Activated CD4-positive, alpha-beta T cell treated with anti-CD3 and anti-CD28 coated beads, Interleukin-2, amount 10 ng/mL, durations not matched to agents 7 days and 5 days (primary cell): ENCODE measurements around the gene MLLT11. TPM values are rescaled to one million over a fixed set of nuclear protein-coding genes. Genes with fewer than 3 reads are reported as not detected.

ENCODE experiments used
- CTCF ChIA-PET: fragments of 350-600 bp; sonication (Branson Sonifier 250); formaldehyde crosslinking; loops from one replicate; lab custom pipeline; 2021; ENCODE audit warnings: antibody characterized with exemption; lab: Charles Lee
- POLR2A ChIA-PET: fragments of 350-600 bp; sonication (Branson Sonifier 250); formaldehyde crosslinking; loops from one replicate; lab custom pipeline; 2021; ENCODE audit warnings: antibody characterized with exemption; lab: Charles Lee
- DNase-seq: peaks from one replicate; pipeline ENCODE4 v3.0.0-alpha.2; 2020
- H3K27ac Mint-ChIP-seq: one replicate; pipeline ENCODE4 v1.8.0; 2021; ENCODE audit warnings: mild to moderate bottlenecking, moderate library complexity, mixed read lengths
- H3K27me3 Mint-ChIP-seq: one replicate; pipeline ENCODE4 v1.8.0; 2021; ENCODE audit warnings: mixed read lengths
- H3K36me3 Mint-ChIP-seq: one replicate; pipeline ENCODE4 v1.8.0; 2021; ENCODE audit warnings: low read depth, mixed read lengths
- H3K4me1 Mint-ChIP-seq: one replicate; pipeline ENCODE4 v1.8.0; 2021; ENCODE audit warnings: mixed read lengths
- H3K4me3 Mint-ChIP-seq: one replicate; pipeline ENCODE4 v1.8.0; 2021; ENCODE audit warnings: mild to moderate bottlenecking, moderate library complexity, mixed read lengths
- H3K9me3 Mint-ChIP-seq: one replicate; pipeline ENCODE4 v1.8.0; 2021; ENCODE audit warnings: mixed read lengths
- total RNA-seq, 2 experiments: library from RNA; stranded (reverse); gene quantifications; one replicate each; pipeline ENCODE4 v1.2.3, GENCODE V29; 2021

Gene MLLT11
- total RNA-seq, 2 experiments from 2014 or later = 3.6 to 4.7 TPM

GRCh38 chr1:151043163-151043562, 17.0 kb upstream of the MLLT11 start:
- DNase-seq = peak; percentile 18
- Mint-ChIP-seq H3K27me3 (no peaks in the 10 kb centered on the region), H3K36me3 (peaks cover 1% of the 10 kb centered on the region), H3K9me3 (no peaks in the 10 kb centered on the region), H3K27ac (no peak overlapping the region), H3K4me3 (no peak overlapping the region), H3K4me1 (peaks cover 28% of the 10 kb centered on the region)
- CTCF ChIA-PET = interaction anchor here (0.5 to 1.2 kb wide), 7 partner anchors 13 to 241 kb away, joined by 3 to 7 read pairs (median 3); partner anchors contain the start of genes CDC42SE1, GABPB2 and MLLT11
- POLR2A ChIA-PET = interaction anchor here (0.5 kb wide), 1 partner anchor 227 kb away, joined by 3 read pairs; no protein-coding TSS in a partner anchor

DNA sequence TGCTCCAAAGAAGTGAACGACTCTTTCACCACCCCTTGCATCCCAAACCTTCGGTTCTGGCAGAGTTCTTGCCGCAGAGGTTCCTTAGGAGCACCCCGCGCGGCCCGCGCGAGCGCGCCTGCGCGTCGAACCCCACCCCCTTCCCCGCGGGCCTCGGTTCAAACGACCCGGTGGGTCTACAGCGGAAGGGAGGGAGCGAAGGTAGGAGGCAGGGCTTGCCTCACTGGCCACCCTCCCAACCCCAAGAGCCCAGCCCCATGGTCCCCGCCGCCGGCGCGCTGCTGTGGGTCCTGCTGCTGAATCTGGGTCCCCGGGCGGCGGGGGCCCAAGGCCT, 12.6 kb upstream of the MLLT11 start, which contains the start of gene C1orf56:
C1orf56 (plus strand) TSS at position 161 of the 334 bp plus-strand sequence; CDS start at position 258, 97 bp downstream.
- peaks cover 20% of the 10 kb centered on the region for H3K36me3 Mint-ChIP-seq
- no peaks in the 10 kb centered on the region for H3K27me3 Mint-ChIP-seq
- peak within 1 kb of the TSS; percentile 84 for H3K27ac Mint-ChIP-seq
- peak; percentile 57 for DNase-seq
- CTCF ChIA-PET = interaction anchor here (0.6 to 2.1 kb wide), 12 partner anchors 8 to 94 kb away, joined by 3 to 9 read pairs (median 3); partner anchors contain the start of genes BNIPL, CDC42SE1, GABPB2 and MLLT11
- peak within 1 kb of the TSS; percentile 80 for H3K4me3 Mint-ChIP-seq
- H3K9me3 Mint-ChIP-seq = no peaks in the 10 kb centered on the region
- peaks cover 55% of the 10 kb centered on the region for H3K4me1 Mint-ChIP-seq
- POLR2A ChIA-PET = no interaction called here

DNA sequence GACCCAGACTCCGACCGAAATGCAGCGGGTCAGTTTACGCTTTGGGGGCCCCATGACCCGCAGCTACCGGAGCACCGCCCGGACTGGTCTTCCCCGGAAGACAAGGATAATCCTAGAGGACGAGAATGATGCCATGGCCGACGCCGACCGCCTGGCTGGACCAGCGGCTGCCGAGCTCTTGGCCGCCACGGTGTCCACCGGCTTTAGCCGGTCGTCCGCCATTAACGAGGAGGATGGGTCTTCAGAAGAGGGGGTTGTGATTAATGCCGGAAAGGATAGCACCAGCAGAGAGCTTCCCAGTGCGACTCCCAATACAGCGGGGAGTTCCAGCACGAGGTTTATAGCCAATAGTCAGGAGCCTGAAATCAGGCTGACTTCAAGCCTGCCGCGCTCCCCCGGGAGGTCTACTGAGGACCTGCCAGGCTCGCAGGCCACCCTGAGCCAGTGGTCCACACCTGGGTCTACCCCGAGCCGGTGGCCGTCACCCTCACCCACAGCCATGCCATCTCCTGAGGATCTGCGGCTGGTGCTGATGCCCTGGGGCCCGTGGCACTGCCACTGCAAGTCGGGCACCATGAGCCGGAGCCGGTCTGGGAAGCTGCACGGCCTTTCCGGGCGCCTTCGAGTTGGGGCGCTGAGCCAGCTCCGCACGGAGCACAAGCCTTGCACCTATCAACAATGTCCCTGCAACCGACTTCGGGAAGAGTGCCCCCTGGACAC, 12.1 kb upstream of the MLLT11 start:
- Mint-ChIP-seq H3K27ac (peak overlapping the region; percentile 84), H3K27me3 (no peaks in the 10 kb centered on the region), H3K4me1 (peaks cover 56% of the 10 kb centered on the region), H3K36me3 (peaks cover 23% of the 10 kb centered on the region), H3K9me3 (no peaks in the 10 kb centered on the region), H3K4me3 (peak overlapping the region; percentile 80)
- POLR2A ChIA-PET = no interaction called here
- DNase-seq = peak; percentile 63
- CTCF ChIA-PET = interaction anchor here (0.9 to 2.2 kb wide), 11 partner anchors 9 to 94 kb away, joined by 3 to 13 read pairs (median 3); partner anchors contain the start of genes BNIPL, CDC42SE1, GABPB2 and MLLT11

DNA sequence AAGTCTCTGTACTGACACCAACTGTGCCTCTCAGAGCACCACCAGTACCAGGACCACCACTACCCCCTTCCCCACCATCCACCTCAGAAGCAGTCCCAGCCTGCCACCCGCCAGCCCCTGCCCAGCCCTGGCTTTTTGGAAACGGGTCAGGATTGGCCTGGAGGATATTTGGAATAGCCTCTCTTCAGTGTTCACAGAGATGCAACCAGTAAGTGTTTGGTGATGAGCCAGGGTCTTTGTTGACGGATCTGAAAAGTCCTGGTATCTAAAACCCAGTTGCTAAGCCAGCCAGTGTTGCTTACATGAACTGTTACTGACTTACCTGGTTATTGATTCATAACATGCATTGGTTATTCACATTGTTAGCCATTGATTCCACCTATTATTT, 11.6 kb upstream of the MLLT11 start:
- H3K9me3 Mint-ChIP-seq = no peaks in the 10 kb centered on the region
- H3K36me3 Mint-ChIP-seq = peaks cover 29% of the 10 kb centered on the region
- H3K27me3 Mint-ChIP-seq = no peaks in the 10 kb centered on the region
- H3K4me3 Mint-ChIP-seq = peak overlapping the region; percentile 80
- peak overlapping the region; percentile 84 for H3K27ac Mint-ChIP-seq
- no peak for DNase-seq
- CTCF ChIA-PET = interaction anchor here (1.3 to 2.2 kb wide), 6 partner anchors 9 to 39 kb away, joined by 3 to 13 read pairs (median 3); partner anchors contain the start of genes GABPB2 and MLLT11
- H3K4me1 Mint-ChIP-seq = peaks cover 53% of the 10 kb centered on the region
- POLR2A ChIA-PET = interaction anchor here (0.6 kb wide), 1 partner anchor 123 kb away, joined by 4 read pairs; no protein-coding TSS in a partner anchor

- H3K4me1 Mint-ChIP-seq = peaks cover 58% of the 10 kb centered on the region
- CTCF ChIA-PET = interaction anchor here (0.7 to 2.6 kb wide), 5 partner anchors 8 to 25 kb away, joined by 4 to 13 read pairs (median 6); partner anchors contain the start of genes CDC42SE1 and MLLT11
- DNase-seq = no peak
- peak overlapping the region; percentile 71 for H3K27ac Mint-ChIP-seq
- no peaks in the 10 kb centered on the region for H3K27me3 Mint-ChIP-seq
- POLR2A ChIA-PET = interaction anchor here (0.7 kb wide), 1 partner anchor 262 kb away, joined by 12 read pairs; no protein-coding TSS in a partner anchor
- H3K9me3 Mint-ChIP-seq = no peaks in the 10 kb centered on the region
- peaks cover 34% of the 10 kb centered on the region for H3K36me3 Mint-ChIP-seq
- no peak overlapping the region for H3K4me3 Mint-ChIP-seq
Observed at GRCh38 chr1:151049458-151049857, 10.7 kb upstream of the MLLT11 start.

DNA sequence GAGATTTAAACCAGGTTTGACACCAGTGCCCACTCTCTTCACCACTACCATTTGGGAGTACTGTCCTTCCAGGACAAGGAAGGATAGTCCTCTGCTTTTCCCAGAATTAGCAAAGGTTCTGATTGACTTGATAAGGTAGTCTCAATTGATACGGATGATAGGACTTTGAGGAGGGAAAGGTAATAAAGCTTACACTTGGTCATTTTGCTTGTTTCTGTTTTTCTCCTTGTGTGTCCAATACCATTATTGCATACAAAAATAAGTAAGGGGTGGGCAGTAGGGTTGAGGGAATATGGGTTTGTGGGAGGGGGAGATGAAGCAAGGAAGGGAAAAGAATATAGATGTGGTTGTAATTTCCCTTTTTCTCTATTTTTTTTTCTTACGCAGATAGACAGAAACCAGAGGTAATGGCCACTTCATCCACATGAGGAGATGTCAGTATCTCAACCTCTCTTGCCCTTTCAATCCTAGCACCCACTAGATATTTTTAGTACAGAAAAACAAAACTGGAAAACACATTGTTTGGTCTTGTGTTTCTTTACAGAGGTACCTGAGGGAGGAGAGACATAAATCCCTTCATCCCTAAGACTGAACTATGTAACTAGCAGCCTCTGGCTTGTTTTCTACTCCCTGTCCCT, 10.0 kb upstream of the MLLT11 start:
- no peak overlapping the region for H3K4me3 Mint-ChIP-seq
- peaks cover 66% of the 10 kb centered on the region for H3K4me1 Mint-ChIP-seq
- no peak for DNase-seq
- H3K27me3 Mint-ChIP-seq = no peaks in the 10 kb centered on the region
- POLR2A ChIA-PET = interaction anchor here (0.7 kb wide), 1 partner anchor 262 kb away, joined by 12 read pairs; no protein-coding TSS in a partner anchor
- peaks cover 42% of the 10 kb centered on the region for H3K36me3 Mint-ChIP-seq
- H3K9me3 Mint-ChIP-seq = no peaks in the 10 kb centered on the region
- H3K27ac Mint-ChIP-seq = no peak overlapping the region
- CTCF ChIA-PET = interaction anchor here (1.1 to 2.6 kb wide), 5 partner anchors 7 to 24 kb away, joined by 4 to 13 read pairs (median 6); partner anchors contain the start of genes CDC42SE1, GABPB2 and MLLT11

DNA sequence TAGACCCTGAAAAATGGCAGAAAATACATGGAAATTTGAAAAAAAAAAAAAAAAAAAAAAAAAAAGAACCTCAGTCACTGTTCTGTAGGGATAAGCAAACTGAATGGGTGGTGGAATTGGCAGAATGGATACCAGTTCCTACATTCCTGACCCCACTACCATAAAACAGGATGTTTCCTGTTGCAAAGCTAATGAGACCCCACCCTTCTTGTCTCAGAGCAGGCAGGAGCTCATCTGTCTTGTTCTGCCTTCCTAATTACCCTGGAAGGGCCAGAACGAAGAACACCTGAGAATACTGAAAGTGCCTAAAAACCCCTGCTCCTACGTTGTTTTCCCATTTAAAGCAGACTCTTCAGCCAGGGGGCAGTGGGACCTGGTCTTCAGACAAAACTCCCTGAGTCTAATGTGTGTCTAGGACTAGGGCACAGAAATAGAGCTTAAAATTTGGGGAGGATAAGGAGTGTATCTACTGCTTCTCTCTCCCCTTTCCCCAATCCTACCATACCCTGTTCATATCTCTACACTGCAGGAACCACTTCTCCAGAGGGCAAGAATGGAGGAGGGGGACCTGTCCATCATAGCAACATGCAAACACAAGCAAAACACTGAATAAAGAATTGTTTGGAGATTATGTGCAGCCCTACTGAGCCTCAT, 8.7 kb upstream of the MLLT11 start:
- Mint-ChIP-seq H3K4me3 (no peak overlapping the region), H3K27ac (no peak overlapping the region), H3K27me3 (no peaks in the 10 kb centered on the region), H3K36me3 (peaks cover 55% of the 10 kb centered on the region), H3K4me1 (peaks cover 75% of the 10 kb centered on the region), H3K9me3 (no peaks in the 10 kb centered on the region)
- no peak for DNase-seq
- ChIA-PET CTCF (interaction anchor here (1.0 to 2.6 kb wide), 5 partner anchors 9 to 69 kb away, joined by 4 to 13 read pairs (median 5); partner anchors contain the start of genes ANXA9, CDC42SE1, GABPB2 and MLLT11), POLR2A (no interaction called here)

DNA sequence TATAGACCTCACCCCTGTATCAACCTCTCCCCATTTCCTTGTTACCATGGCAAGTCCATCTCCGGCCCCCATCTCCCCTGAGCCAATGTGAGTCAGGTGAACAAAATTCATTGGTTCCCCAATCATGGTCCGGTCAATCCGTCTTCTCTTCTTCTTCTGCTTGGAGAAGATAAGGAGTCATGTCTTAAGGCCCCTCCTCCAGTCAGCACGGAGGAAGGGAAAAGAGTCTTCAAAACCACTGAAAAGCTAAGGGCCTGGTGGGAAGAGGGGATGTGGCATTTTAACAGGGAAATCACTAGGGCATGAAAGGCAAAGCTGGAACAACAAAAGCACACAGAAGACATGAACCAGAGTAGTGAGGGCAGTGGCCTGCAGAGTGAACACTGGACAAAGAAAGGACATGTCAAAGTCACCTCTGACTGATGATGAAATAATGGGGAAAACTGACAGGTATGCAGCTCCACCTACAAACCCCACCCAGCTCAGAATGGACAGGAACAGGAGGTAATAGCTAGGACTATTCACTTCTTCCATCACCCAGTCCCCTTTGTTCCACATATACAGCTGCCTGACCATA, 5.1 kb upstream of the MLLT11 start:
- Mint-ChIP-seq H3K36me3 (peaks cover 78% of the 10 kb centered on the region), H3K9me3 (no peaks in the 10 kb centered on the region), H3K27ac (peak overlapping the region; percentile 96), H3K4me1 (peaks cover 58% of the 10 kb centered on the region), H3K4me3 (peak overlapping the region; percentile 99), H3K27me3 (no peaks in the 10 kb centered on the region)
- ChIA-PET CTCF (interaction anchor here (1.0 to 1.5 kb wide), 4 partner anchors 12 to 30 kb away, joined by 3 to 8 read pairs (median 5); partner anchors contain the start of gene GABPB2), POLR2A (no interaction called here)
- DNase-seq = no peak

DNA sequence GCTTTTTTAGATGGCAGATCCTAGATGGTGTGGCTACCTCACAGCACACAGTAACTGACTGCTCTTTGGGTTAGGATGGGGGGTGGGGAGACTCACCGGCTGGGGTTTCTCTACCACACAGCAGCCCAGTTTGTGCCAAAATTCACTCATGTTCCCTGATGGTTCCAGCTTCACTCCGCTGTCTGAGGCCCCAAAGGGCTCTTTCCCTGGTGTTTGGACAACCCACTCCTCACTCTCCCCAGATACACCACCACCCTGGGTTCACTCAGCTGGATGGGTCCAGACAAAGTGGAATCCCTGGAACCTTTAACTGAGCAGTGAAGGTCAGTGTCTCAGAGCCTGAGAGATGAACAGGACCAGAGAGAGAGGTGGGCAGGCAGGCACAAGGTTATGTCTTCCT, 4.6 kb upstream of the MLLT11 start:
- no peak for DNase-seq
- Mint-ChIP-seq H3K27ac (peak overlapping the region; percentile 96), H3K27me3 (no peaks in the 10 kb centered on the region), H3K9me3 (no peaks in the 10 kb centered on the region), H3K4me1 (peaks cover 63% of the 10 kb centered on the region), H3K36me3 (peaks cover 77% of the 10 kb centered on the region), H3K4me3 (peak overlapping the region; percentile 99)
- ChIA-PET CTCF (interaction anchor here (0.6 to 1.5 kb wide), 5 partner anchors 12 to 284 kb away, joined by 3 to 8 read pairs (median 5); partner anchors contain the start of gene GABPB2), POLR2A (no interaction called here)

- Mint-ChIP-seq H3K4me1 (peaks cover 65% of the 10 kb centered on the region), H3K9me3 (no peaks in the 10 kb centered on the region), H3K27ac (peak overlapping the region; percentile 96), H3K4me3 (peak overlapping the region; percentile 99), H3K27me3 (no peaks in the 10 kb centered on the region), H3K36me3 (peaks cover 74% of the 10 kb centered on the region)
- ChIA-PET POLR2A (no interaction called here), CTCF (interaction anchor here (0.6 to 2.4 kb wide), 5 partner anchors 7 to 283 kb away, joined by 3 to 14 read pairs (median 8); partner anchors contain the start of gene GABPB2)
- peak; percentile 66 for DNase-seq
Observed at GRCh38 chr1:151056149-151056548, 4.0 kb upstream of the MLLT11 start.

- Mint-ChIP-seq H3K27me3 (no peaks in the 10 kb centered on the region), H3K4me1 (peaks cover 59% of the 10 kb centered on the region), H3K4me3 (peak overlapping the region; percentile 99), H3K27ac (peak overlapping the region; percentile 96), H3K9me3 (no peaks in the 10 kb centered on the region), H3K36me3 (peaks cover 51% of the 10 kb centered on the region)
- peak; percentile 19 for DNase-seq
- ChIA-PET CTCF (interaction anchor here (0.6 to 2.7 kb wide), 16 partner anchors 9 to 497 kb away, joined by 3 to 13 read pairs (median 3); partner anchors contain the start of genes C1orf56, GABPB2, MINDY1 and TNFAIP8L2), POLR2A (no interaction called here)
Observed at GRCh38 chr1:151058692-151059091, 1.5 kb upstream of the MLLT11 start.
